ENCODE measurements around the gene ADAMTS16.
"Not testable (repeated sequence)": the region's sequence is repeated elsewhere in the genome, so short reads cannot be mapped to it uniquely, and the experiment has no call there.

ADAMTS16 gene, protein sequence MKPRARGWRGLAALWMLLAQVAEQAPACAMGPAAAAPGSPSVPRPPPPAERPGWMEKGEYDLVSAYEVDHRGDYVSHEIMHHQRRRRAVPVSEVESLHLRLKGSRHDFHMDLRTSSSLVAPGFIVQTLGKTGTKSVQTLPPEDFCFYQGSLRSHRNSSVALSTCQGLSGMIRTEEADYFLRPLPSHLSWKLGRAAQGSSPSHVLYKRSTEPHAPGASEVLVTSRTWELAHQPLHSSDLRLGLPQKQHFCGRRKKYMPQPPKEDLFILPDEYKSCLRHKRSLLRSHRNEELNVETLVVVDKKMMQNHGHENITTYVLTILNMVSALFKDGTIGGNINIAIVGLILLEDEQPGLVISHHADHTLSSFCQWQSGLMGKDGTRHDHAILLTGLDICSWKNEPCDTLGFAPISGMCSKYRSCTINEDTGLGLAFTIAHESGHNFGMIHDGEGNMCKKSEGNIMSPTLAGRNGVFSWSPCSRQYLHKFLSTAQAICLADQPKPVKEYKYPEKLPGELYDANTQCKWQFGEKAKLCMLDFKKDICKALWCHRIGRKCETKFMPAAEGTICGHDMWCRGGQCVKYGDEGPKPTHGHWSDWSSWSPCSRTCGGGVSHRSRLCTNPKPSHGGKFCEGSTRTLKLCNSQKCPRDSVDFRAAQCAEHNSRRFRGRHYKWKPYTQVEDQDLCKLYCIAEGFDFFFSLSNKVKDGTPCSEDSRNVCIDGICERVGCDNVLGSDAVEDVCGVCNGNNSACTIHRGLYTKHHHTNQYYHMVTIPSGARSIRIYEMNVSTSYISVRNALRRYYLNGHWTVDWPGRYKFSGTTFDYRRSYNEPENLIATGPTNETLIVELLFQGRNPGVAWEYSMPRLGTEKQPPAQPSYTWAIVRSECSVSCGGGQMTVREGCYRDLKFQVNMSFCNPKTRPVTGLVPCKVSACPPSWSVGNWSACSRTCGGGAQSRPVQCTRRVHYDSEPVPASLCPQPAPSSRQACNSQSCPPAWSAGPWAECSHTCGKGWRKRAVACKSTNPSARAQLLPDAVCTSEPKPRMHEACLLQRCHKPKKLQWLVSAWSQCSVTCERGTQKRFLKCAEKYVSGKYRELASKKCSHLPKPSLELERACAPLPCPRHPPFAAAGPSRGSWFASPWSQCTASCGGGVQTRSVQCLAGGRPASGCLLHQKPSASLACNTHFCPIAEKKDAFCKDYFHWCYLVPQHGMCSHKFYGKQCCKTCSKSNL

DNA sequence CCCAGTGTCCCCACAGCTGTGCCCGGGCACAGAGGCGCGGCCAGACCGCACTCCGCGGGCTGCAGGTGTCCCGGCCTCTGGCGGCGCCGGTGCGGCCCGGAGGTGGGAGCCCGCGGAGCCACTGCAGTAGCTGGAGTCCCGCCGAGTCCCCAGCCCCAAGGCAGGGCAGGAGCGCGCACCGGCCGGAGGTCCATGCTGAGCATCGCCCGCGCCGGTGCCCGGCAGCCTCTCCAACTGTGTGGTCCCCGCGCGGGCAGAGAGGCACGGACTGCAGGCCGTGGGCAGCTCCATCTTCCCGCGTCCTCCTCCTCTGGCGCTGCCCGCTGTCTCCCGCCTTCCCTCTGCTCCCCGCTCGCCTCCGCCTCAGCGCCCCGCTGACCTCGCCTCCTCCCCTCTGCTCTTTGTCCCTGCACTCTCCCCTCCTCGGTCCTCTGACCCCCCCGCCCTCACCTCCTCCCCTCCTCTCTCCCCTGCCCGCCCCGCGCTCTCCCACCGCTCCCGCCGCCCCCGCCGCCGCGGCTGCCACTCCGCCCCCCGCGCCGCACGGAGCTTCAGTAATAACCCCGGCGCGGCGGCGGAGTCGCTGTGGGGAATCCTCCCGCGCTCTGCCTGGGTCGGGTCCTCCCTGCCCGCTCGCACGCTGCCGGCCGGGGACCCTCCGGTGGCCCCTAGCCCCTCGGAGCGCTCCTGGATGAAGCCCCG is at the start of gene ADAMTS16:
TSS of gene ADAMTS16 (plus strand) at position 554 of the 702 bp plus-strand sequence. CDS start at position 692, 138 bp downstream.
- DNase-seq = no peak

GRCh38 chr5:5092149-5092548 is 48.0 kb upstream of the ADAMTS16 start:
- DNase-seq = no peak

DNA sequence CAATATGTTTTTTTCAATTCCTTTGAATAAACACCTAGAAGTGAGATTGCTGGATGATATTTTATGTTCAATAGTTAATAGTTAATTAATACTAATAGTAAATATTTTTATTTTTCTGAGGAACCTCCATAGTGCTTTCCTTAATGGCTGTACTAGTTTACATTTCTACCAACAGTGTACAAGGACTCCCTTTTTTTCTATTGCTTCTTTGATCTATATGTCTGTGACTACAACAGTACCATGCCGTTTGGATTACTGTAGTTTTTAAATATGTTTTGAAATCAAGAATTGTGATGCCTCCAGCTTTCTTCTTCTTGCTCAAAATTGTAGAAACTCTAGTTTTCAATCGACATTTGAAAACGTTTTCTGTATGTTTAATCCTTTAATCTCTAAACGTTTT is 39.5 kb upstream of the ADAMTS16 start:
- DNase-seq = no peak

- DNase-seq = no peak
Observed at GRCh38 chr5:5101676-5102075, 38.5 kb upstream of the ADAMTS16 start.

- no peak for DNase-seq
Observed at GRCh38 chr5:5103245-5103644, 36.9 kb upstream of the ADAMTS16 start.

DNA sequence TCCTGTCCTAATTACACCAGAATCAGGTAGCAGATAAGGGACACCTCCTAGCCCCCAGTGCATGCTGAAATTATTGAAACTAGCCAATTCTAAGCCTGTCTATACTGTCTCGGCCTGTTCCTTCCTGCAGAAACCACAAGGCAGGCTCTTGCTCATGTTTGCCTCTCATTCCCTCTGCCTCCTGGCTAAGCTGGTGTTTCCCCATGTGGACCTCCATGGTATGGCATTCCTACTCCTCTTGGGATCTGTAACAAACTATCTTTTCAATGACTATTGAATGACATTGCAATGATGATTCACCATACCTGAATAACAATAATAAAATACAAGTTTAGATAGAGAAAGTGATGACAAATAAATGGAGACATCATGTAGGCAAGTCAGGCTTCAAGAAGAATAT is 35.6 kb upstream of the ADAMTS16 start:
- no peak for DNase-seq

- no peak for DNase-seq
Observed at GRCh38 chr5:5105531-5105930, 34.6 kb upstream of the ADAMTS16 start.

DNA sequence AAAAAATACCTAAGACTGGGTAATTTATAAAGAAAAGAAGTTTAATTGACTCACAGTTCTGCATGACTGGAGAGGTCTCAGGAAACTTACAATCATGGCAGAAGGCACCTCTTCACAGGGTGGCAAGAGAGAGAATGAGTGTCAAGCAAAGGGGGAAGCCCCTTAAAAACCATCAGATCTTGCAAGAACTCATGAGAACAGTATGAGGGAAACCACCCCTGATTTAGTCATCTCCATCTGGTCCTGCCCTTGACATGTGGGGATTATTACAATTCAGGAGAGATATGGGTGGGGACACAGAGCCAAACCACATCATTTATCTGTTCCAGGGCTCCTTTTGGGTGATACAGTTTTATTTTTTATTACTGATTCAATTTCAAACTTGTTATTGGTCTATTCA is 23.2 kb upstream of the ADAMTS16 start:
- no peak for DNase-seq

- no peak for DNase-seq
Observed at GRCh38 chr5:5122776-5123175, 17.4 kb upstream of the ADAMTS16 start.

DNA sequence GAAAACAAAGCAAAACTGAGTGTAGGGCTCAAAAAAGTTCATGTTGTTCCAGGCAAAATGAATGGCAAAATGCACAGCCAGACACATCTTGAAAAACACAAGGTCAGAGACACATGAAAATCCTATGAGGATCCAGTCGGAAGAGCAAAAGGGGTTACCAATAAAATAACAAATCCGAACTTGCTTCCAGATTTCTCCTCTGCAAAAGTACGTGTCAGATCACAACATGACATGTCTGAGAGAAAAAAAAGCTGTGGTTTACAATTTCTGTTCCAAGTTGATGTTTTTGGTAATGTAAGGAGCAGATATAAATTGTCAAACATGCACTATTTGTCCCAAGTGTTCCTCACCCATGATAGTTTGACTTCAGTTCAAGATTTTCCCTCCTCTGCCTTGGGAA is 15.9 kb upstream of the ADAMTS16 start:
- DNase-seq = no peak

- no peak for DNase-seq
Observed at GRCh38 chr5:5126444-5126843, 13.7 kb upstream of the ADAMTS16 start.

DNA sequence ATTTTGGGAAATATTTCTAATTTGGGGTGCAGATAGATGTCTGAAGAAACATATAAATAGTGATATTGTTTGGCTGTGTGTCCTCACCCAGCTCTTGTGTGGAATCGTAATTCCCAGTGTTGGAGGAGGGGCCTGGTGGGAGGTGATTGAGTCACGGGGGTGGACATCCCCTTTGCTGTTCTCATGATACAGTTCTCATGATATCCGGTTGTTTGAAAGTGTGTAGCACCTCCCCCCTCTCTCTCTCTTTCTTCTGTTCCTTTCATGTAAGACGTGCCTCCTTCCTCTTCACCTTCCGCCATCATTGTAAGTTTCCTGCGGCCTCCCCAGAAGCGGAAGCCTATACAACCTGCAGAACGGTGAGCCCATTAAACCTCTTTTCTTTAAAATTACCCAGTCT is 11.4 kb upstream of the ADAMTS16 start:
- no peak for DNase-seq

DNA sequence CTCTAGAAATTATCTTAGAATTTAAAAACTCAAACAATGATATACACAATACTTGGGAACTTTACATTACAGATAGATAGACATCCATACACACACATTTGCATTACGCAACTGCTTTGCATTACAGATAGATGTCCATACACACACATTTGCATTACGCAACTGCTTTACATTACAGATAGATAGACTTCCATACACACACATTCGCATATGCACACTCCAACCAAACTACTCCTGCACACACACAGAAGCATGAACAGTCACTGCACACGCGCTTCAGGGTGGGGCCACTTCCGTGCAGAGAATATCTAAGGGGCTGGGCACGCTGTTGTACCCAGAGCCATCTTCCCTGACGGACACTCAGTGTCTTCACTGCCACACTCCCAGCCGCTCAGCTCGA is 7.9 kb upstream of the ADAMTS16 start:
- DNase-seq = no peak

DNA sequence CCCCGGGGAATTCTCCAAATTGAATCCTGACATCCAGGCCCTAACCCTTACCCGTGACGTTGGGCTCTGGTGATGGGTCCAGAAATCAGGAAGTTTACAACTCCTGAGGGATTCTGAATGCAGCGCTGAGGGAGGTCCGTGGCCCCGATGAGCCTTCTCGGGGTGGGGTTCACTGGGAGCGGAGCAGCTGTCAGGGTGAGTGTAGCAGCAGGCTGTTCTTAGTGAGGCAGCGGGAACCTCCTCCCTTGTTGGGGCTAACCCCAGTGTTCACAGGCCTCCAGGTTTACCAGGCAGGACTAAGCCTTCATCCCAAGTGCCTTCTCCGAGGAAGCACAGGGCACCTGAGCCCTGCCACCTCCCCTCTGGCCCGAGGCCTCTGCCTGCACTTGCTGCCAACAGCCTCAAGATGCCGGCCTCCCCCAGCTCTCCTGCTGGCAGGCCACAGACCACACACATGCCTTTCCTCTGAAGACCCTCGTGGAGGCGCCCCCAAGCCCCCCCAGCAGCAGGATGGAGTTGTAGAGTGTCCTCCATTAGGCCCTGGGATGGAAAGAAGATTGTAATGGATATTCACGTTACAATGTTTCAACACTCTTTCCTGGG is 7.3 kb upstream of the ADAMTS16 start:
- no peak for DNase-seq

DNA sequence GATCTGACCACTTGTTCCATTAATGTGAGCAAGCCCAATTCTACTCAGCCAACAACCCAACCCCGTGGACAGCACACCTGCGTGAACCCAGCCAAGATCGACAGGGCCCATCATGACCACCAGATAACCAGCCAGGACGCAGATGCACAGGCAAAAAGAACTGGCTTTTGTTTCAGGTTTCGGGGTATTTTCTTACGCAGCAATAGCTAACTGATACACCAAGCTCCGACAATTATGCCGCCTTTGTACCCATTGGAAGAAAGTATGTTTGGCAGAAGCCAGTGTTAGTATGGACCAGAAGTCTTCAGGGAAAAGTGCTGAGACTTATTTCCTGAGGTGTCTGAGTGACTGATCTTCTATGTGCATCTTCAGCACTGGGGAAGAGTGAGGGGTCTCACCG is 6.0 kb upstream of the ADAMTS16 start:
- no peak for DNase-seq

GRCh38 chr5:5135957-5136676 is 4.0 kb upstream of the ADAMTS16 start:
- no peak for DNase-seq

GRCh38 chr5:5137851-5138250 is 2.3 kb upstream of the ADAMTS16 start:
- DNase-seq = not testable (repeated sequence)

GRCh38 chr5:5139336-5139776 is 774 bp upstream of the ADAMTS16 start:
- no peak for DNase-seq

- DNase-seq = no peak
Observed at GRCh38 chr5:5140479-5141338, 579 bp downstream of the ADAMTS16 start.

DNA sequence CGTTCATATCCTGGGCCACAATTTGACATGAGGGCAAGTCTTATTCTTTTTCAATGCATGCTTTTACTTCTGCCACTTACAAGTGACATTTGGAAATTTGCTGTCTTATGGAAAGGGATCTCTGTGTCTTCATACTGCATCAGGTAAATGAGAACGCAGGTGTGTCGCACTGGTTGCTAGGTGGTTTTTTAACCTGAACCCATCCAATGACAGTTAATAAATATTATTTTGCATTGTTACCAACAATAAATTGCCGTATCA is 1.1 kb downstream of the ADAMTS16 start:
- DNase-seq = no peak
